Ureter (tissue), 1 donor: Measurements from ENCODE around the gene MCM5. TPM values are rescaled to one million over a fixed set of nuclear protein-coding genes. Genes with fewer than 3 reads are reported as not detected.
"Not testable (repeated sequence)": the region's sequence is repeated elsewhere in the genome, so short reads cannot be mapped to it uniquely, and the experiment has no call there.

Experiments
- DNase-seq: peaks from one replicate; pipeline ENCODE4 v3.0.0-alpha.2; 2020; ENCODE audit warnings: low spot score
- total RNA-seq: library from RNA; stranded (reverse); gene quantifications from one replicate; pipeline ENCODE4 v1.2.4, GENCODE V29; 2023
- donor health status: DM: yes; HTN: yes; CAD: no.

MCM5 gene
- 27.9 TPM for total RNA-seq

DNA sequence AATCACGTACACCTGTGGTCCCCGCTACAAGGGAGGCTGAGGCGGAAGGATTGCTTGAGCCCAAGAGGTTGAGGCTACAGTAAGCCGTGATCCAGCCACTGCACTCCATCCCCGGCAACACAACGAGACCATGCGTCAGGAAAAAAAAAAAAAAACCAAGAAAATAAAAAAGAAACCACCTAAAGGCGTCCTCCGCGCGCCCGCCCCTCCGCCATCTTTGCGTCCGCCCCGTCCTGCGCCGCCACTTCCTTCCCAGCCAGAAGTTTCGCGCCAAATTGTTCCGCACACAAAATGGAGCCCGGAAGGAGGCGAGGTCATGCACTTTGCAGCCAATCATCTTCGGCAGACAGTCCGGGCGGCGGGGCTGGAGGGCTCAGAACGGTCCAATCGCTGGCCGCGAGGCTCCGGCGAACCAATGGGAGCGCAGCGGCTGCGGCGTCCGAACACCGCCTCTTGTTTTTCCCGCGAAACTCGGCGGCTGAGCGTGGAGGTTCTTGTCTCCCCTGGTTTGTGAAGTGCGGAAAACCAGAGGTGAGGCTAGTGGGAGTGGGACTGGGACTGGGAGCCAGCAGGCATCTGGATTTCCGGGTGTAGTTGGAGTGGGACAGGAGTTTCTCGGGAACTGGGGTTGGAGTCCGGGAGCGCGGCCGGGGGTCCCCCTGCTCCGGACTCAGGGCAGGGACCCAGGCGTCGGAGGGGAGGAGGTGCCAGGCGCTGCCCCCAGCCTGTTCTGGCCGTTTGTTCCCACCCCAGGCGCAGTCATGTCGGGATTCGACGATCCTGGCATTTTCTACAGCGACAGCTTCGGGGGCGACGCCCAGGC is at the start of gene MCM5:
Gene MCM5, plus strand, starts transcription at position 463 of the 823 bp plus-strand sequence. Its CDS starts 299 bp downstream, at position 762.
- DNase-seq = peak; percentile 98

DNA sequence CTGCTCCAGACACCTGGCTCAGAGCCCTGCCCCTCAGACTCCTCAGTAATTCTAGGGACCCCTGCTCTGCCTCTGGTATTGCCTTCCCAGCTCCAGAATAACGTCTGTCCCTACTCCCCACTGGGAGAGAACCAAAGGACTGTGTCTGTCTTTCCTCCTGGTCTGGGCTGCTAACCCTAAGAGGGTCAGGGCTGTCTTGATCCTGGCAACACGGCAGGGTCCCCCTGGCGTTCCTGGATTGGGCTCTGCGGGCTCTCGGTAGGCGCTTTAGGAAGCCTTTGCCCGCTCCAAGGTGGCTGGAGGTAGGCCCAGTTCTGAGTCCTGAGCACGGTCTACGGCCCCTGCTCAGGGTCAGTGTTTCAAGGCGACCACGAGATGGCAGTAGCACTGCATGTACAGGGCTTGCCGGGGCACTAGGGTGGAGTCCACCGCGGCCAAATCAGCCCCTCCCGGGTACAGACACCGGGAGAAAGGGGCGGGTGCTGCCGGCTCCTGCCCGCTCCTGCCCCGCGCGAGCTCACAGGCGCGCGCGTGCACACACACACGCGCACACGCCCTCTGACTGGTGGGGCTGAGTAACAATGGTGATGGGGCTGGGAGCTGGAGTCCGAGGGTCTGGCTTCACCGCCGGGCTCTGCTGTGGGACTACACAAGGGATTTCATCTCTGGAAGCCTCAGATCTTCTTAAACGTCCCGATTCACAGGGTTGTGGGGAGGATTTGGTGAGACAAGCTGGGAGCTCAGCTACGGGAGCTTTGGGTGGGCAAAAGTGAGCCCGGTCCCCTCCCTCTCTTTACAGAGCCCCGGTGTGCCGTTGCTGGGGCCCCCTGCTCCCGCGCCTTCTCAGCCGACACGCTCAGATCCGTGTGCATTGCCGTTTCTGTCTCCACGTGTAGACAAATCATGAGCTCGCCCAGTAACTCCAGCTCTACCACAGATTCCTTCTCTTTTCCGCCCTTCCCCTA is 49.1 kb upstream of the MCM5 start:
- DNase-seq = peak; percentile 94

DNA sequence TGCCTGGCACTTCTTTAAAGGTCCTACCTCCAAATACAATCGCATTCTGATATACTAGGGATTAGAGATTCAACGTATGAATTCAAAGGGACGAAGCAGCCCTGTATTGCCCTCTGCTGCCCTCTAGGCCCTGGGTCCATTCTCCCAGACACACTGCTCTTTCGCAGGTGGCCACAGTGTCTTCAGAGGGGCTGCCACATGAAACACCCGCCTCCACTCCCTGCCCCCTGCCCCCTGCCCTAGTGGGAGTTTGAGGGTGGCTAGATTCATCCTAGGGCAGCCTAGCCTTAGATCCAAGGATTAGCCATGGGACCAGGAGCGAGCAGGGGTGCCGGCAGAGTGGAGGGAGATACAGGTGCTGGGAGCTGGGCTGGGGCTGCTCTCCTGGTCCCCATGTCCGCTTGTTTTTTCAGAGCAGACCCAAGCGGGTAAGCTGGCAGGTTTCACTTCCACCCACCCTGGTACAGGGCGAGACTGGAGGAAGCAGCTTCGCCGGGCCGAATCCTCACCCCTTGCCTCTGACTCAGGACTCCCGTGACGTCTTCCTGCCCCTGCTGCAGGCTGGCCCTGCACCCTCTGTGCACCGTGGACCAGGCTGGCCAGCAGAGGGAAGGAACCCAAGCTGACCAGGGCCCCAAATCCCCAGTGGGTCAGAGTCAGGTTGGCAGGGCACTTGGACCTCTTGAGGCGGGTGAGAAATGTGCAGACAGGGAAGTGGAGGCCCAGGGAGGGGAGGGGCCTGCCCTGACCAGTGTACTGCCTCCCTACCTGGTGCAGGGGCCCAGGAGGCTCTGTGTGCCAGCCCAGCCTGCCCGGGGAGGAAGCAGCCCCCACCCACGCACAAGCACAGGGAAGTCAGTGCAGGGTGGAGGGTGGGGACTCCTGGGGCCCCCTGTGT is 47.5 kb upstream of the MCM5 start:
- DNase-seq = peak; percentile 72

DNA sequence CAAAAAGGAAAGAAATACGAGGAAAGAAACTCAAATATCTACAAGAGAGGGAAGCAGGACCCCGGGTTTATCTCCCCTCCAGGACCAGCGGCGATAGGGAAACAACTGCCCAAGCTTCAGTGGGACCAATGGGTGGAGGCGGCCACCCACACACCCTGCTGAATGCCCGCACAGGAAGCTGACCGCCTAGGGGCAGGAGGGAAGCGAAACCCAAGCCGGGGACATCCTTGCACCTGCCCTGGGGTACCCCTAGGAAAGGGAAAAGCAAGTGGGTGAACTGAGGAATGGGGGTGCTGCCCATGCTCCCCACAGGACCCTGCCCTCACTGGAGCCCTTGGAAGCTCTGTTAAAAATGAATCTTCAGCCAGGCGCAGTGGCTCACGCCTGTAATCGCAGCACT is 46.6 kb upstream of the MCM5 start:
- no peak for DNase-seq

DNA sequence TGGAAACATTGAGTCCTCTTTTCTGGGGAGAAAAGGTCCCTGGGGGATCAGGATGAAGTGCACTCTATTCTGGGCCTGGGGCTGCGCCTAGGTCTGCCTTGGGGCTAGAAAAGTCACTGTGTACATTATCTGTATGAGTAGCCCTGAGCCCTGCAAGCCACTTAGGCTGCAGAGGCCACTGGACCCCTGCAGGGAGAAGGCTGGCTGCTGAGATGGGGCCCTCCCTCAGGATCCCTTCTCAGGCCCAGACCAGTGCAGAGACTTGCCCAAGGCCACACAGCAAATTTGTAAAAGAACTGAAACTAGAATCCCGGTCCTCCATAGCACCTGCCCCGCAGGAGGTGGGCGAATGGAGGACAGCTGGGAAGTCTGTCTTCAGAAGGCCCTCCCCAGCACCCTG is 45.9 kb upstream of the MCM5 start:
- no peak for DNase-seq

DNA sequence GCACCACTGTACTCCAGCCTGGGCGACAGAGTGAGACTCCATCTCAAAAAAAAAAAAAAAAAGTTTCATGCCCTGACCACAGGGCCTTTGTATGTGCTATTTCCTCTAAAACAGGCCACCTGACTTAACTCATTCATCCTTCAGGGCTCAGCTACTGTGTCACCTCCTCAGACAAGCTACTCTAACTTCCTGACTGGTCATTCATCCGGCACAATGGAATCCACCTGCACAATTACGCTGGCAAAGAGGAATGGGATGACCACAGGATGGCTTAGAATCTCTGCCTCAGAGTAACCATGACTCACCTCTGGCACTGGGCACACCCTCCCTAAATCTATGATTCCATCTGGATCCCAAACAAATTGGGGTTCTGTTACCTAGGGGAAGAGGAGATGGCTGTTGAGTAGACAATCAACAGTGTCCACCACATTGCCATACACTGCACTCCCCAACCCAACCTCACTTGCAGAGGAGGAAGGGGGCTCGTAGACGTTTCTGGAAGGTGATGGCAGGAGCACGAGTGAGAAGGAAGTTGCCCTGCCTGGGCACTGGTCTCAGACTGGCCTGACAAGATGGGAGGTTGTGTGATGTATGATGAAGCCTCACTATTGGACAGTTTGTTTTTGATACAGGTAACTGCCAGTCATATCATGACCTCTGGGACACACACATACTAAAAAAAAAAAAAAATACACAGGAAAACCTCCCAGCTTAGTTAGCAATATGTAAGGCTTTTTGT is 41.9 kb upstream of the MCM5 start:
- no peak for DNase-seq

DNA sequence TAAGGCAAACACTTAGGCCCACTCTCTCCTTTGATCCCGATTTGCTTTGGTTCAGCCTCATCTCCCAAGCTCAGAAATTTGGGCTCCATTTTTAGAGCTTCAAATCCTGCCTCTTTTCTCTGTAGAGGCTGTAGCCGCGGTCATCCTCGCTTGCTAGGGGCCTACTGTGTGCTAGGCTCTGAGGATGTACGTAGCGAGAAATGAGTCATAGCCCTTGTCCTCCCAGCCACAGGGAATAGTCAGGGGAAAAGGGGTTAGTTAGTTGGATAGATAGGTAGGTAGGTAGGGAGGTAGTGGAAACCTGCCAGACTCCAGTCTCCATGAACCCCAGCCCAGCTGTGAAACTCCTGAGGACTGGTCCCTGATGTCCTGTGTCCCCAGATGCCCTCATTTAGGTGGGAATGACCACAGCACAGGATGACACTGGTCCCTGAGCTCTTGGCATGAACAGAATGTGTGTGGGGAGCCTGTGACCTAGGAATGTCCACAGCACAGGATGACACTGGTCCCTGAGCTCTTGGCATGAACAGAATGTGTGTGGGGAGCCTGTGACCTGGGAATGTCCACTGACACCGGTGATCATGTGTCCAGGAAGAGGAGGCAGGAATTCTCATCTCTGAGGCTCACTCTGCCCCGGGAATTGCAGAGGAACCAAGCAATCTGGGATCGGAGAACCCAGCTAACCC is 40.4 kb upstream of the MCM5 start:
- DNase-seq = no peak

DNA sequence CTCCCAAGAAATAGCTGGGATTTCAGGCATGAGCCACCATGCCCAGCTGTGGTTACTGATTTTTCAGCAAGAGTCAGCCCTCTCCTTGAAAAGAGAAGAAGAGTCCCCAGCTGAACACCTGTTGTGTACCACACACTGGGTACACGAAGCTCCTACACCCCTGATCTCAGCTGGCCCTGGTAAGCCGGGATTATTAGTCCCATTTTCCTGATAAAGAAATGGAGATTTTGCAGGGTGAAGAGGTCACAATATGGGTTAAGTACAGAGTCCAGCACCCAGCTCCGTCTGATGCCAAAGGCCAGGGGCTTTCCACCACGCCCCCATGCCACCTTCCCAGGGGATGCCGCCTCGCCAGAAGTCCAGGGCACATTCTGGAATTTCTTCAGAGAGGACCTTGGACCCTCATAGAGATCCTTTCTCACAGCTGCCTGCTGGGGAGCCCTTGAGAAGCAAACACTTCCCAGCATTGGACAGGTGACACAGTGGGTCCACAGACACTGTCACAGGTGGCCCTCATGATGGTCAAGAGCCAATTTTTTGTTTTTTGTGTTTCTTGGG is 38.9 kb upstream of the MCM5 start:
- no peak for DNase-seq

DNA sequence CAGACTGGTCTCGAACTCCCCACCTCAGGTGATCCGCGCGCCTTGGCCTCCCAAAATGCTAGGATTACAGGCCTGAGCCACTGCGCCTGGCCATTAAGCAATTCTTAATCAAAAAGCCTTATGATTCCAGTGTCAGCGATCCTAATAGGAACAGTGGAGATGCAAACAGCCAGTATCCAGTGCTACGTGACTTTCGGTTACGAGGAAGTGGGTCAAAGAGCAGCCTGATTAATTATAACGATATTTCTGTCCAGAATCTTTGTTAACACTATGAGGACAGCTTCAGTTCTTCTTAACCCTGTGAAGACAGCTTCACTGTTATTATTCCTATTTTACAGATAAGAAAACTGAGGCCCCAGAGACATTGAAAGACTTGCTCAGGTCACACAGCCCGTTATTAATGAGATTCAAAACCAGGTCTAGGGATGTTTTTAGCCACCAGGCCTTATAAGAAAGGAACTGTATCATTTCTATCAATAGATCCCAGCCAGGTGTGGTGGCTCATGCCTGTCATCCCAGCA is 36.3 kb upstream of the MCM5 start:
- DNase-seq = no peak

DNA sequence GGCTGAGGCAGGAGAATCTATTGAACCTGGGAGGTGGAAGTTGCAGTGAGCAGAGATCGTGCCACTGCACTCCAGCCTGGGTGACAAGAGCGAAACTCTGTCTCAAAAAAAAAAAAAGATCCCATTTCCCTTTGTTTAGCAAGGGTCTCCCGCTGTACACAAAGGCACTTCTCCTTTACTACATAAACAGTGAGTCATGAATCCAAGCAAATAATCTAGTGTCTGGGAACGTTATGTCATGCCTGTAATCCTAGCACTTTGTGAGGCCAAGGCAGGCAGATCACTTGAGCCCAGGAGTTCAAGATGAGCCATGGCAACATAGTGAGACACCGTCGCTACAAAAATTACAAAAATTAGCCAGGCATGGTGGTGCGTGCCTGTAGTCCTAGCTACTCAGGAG is 35.7 kb upstream of the MCM5 start:
- DNase-seq = not testable (repeated sequence)

DNA sequence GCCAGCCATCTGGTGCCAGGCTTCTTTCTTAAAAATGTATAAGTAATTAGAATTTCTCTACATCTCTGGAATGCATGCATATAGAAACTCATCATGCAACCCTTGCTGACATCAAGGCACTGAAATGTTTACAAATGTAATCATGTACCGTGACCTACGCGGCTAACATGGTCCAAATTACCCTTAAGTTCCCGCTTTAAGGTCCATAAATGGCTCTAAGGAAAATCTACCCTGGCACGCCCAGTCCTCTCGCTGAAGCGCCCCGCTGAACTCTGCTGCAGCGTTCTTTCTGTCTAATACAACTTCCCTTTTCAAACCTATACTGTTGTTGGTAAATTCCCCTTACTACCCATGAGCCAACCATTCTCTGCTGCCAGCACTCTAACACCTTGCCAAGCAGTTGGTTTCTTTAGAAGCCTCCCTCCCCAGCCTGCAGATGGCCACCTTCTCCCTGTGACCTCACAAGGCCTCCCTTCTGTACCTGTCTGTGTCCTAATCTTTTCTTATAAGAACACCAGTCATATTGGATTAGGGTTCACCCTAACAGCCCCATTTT is 32.5 kb upstream of the MCM5 start:
- no peak for DNase-seq

DNA sequence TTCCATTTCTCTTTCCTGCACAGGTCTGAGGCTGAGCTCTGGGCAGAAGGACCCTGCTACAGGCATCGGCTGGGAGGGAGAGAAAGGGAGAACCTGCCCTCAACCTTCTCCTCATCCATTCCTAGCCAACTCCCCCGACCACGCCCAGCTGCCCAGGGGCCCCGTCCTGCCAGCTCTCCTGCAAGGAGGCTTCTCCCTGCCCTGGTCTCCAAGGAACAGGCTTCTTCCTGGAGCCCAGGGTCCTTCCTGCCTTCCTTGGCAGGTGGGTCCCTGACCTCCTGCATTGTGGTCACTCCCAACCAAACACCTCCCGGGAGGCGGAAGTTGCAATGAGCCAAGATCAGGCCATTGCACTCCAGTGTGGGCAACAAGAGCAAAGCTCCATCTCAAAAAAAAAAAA is 31.6 kb upstream of the MCM5 start:
- DNase-seq = no peak

DNA sequence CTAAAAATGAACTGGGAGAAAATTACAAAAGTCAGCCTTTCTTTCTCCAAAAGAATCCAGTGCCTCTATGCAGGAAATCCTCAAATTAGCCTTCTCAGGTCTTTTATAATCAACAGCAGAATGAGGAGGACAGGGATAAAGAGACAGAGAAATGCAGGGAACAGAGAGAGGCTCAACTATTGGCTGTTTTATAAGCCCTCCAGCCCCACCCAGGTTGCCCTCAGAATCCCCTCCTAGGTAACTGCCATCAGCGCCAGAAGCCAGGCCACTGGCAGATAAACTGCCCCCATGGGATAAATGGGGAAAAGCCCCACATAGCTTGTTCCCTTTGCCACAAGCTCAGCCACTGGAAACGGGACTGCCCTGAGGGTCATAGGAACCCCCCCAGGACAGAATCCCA is 29.9 kb upstream of the MCM5 start:
- no peak for DNase-seq

DNA sequence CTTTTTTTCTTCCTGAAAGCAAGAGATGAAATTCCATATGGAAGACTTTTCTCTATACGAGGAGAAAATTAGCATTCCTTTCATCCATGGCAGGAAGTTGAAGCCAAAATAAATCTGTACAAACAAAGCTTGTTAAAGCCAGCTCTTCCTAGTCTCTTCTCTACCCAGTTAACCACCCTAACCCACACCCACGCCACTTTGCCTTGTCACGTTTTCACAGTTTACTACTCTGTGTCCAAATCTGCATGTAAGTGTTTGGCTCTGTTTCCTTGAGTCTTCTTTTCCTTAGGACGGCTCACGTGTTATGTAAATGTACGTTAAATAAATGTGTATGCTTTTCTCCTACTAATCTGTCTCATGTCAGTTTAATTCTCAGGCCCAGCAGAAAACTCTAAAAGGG is 26.2 kb upstream of the MCM5 start:
- no peak for DNase-seq

DNA sequence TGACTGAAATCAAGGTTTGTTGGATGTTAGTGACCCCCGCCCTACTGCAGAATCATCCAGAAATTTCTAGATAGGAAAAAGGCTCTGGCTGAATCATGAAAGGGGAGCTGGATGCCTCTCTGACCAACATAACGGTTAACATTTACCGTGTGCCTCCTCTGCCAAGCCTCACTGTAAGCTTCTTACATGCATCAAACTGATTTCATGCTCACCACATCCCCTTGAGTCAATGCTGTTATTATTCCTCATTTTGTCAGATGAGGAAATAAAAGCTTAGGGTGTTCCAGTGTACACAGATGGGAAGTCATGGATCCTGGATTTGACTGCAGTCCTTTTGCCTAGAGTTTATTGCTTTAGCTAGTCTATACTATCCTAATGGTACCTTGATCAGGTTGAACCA is 24.9 kb upstream of the MCM5 start:
- DNase-seq = no peak

DNA sequence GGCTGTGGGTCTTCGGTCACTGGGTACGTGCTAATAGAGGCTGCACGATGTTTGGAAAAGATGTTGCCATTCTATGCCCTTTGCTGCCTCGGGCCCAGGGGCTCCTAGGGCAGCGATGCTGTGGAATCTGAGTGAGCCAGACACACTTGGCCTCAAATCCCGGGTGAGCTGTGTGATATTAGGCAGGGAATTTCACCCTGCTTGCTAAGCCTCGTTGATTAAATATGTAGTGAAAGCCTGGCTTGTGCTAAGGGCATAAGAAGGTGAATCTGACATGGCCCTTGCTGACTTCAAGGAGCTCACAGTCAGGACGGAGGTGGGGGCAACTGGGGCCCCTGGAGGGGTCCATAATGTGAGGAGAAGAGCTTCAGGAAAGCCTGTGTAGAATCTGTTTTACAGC is 24.4 kb upstream of the MCM5 start:
- DNase-seq = no peak

DNA sequence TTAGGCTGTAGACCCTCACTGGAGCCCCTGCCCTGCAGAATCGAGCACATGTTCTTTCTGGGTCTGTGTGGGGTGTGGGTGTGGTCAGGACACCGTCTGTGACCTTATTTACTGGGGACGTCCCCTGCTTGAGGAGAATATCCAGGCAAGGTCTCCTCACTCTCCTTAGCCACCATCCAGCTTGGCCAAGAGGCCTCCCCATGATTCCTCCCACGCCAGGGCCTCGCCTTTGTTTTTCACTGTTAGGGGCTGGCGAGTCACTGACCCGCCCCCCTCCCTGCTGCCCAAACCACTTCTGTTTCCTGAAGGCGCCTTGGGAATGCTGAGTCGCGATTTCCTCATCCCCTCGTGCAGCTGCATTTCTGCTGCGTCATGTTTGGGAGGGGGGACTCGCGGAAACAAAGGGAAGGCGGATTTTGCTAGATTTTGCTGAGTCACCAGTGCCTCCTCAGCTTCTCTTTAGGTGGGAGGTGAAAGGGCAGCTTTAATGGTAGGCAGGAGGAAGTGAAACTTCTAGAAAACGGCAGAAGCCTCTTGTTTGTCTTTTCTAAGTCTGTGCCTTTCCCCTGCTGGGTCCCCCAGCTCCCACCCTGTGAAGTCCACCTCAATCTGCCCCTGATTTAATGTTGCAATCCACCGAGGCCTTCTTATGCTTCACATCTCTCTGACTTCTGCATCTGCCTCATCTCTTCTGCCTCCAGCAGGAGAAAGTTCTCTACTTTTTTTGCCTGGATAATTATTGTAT is 23.0 kb upstream of the MCM5 start:
- DNase-seq = peak; percentile 96

DNA sequence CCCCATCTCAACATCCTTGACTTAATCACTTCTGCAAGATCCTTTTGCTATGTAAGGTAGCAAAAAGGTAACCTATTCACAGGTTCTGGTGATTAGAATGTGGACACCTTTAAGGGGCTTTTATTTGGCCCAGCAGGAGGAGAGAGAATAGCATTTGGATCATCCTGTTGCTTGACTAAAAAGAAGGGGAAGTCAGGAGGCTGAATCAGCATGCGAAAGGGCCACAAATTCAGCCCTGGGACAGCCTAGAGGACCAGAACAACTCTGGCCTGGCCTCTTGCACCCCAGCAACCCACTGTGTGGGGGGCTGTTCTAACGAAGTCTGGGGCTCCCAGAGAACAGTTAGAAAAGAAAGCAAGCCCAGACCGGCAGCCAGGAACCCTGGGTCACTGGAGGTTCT is 22.2 kb upstream of the MCM5 start:
- no peak for DNase-seq

DNA sequence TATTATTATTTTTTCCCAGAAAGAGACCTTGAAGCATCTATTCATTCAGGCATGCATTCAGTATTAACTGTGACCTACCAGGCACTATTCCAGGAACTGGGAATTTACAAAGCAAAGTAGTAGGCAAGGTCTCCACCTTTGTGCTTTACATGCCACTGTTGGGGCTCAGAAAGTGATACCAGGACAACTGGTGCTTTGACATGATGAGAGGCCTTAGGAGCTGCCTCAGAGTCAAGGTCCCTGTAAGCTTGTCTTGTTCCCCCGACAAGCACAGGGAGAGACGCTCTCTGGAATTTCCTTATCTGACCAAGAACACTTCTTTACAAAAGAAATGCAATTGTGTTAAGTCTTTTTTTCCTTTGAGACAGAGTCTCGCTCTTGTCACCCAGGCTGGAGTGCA is 21.3 kb upstream of the MCM5 start:
- no peak for DNase-seq
